ENCODE results near the gene AGPAT2.

Gene AGPAT2

DNA sequence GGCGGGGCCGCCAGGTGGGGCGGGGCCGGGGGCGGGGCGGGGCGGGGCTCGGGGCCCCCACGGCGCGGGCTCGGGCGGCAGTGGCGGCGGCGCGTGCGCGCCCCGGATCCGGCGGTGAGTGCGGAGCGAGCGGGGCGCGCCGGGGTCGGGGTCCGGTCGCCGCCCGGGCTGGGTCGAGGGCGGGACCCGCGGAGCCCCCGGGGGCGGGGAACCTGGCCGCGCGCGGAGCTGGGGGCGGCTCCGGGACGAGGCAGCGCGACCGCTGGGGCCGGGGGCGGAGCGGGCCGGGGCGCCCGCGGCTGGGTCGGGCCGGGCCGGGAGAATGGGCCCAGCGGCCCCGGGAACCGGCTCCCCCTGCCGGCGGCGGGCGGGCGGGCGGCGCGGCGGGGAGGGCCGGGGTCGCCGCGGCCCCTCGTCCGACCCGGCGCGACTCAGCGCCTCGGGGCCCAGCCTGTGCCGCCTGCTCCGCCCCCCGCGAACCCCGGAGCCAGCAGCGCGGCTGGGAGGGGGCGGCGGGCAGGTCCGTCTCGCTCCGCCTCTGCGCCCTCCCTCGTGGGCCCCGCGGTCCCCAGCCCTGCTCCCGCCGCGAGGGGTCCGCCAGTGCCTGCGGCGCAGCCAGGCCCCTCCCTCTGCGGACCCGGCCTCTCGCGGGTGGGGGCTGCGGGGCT, 21.4 kb downstream of the AGPAT2 start:
- TF ChIP-seq, protein P1, sequence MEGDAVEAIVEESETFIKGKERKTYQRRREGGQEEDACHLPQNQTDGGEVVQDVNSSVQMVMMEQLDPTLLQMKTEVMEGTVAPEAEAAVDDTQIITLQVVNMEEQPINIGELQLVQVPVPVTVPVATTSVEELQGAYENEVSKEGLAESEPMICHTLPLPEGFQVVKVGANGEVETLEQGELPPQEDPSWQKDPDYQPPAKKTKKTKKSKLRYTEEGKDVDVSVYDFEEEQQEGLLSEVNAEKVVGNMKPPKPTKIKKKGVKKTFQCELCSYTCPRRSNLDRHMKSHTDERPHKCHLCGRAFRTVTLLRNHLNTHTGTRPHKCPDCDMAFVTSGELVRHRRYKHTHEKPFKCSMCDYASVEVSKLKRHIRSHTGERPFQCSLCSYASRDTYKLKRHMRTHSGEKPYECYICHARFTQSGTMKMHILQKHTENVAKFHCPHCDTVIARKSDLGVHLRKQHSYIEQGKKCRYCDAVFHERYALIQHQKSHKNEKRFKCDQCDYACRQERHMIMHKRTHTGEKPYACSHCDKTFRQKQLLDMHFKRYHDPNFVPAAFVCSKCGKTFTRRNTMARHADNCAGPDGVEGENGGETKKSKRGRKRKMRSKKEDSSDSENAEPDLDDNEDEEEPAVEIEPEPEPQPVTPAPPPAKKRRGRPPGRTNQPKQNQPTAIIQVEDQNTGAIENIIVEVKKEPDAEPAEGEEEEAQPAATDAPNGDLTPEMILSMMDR (IDR thresholded peaks at IDR 0.05): no peak
- Histone ChIP-seq H3K4me3 (ENCODE audit: low read depth in 1 of 2, low read length in 1 of 2) (no peak overlapping the region), H3K27me3 (peaks cover 96% of the 10 kb centered on the region), H3K36me3 (no peaks in the 10 kb centered on the region), H3K27ac (no peak overlapping the region), H3K9me3 (no peaks in the 10 kb centered on the region), H3K4me1 (ENCODE audit: control insufficient read depth in 1 of 2, insufficient read depth in 1 of 2, low read depth in 1 of 2, low read length in 1 of 2) (peaks cover 4 to 11% of the 10 kb centered on the region in 2 experiments)

DNA sequence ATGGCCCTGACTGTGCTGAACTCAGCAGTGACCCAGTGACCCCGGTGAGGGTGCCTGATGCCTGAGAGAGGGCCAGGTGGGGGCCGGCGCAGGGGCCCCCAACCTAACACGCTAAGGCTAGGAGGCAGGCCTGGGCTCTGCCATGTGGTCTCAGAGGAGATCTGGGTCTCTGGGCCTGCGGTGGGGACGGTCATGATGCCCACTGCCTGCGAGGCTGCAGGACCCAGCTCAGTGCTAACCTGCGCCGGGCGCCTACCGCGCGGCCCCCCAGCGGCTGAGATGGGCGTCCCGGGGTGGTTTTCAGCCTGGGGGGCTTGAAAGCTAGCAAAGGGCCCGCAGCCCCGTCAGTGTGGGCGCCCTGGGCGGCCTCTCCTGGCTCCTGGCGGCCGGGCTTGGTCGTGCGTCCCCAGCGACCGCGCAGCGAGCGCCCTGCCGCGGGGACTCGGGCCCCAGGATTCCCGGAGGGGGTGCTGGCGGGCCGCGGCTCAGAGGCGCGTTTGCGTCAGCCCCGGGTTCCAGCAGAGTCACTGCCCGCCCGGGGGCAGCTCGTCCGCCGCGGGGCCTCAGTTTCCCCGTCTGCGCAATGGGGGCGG, 22.1 kb downstream of the AGPAT2 start:
- H3K27me3 ChIP-seq: peaks cover 96% of the 10 kb centered on the region
- H3K4me3 ChIP-seq (ENCODE audit: low read depth in 1 of 2, low read length in 1 of 2): no peak overlapping the region
- TF ChIP-seq, protein P1 (IDR thresholded peaks at IDR 0.05): no peak
- H3K36me3 ChIP-seq: no peaks in the 10 kb centered on the region
- no peak overlapping the region for H3K27ac ChIP-seq
- no peaks in the 10 kb centered on the region for H3K9me3 ChIP-seq
- peaks cover 4 to 11% of the 10 kb centered on the region in 2 experiments for H3K4me1 ChIP-seq (ENCODE audit: control insufficient read depth in 1 of 2, insufficient read depth in 1 of 2, low read depth in 1 of 2, low read length in 1 of 2)

DNA sequence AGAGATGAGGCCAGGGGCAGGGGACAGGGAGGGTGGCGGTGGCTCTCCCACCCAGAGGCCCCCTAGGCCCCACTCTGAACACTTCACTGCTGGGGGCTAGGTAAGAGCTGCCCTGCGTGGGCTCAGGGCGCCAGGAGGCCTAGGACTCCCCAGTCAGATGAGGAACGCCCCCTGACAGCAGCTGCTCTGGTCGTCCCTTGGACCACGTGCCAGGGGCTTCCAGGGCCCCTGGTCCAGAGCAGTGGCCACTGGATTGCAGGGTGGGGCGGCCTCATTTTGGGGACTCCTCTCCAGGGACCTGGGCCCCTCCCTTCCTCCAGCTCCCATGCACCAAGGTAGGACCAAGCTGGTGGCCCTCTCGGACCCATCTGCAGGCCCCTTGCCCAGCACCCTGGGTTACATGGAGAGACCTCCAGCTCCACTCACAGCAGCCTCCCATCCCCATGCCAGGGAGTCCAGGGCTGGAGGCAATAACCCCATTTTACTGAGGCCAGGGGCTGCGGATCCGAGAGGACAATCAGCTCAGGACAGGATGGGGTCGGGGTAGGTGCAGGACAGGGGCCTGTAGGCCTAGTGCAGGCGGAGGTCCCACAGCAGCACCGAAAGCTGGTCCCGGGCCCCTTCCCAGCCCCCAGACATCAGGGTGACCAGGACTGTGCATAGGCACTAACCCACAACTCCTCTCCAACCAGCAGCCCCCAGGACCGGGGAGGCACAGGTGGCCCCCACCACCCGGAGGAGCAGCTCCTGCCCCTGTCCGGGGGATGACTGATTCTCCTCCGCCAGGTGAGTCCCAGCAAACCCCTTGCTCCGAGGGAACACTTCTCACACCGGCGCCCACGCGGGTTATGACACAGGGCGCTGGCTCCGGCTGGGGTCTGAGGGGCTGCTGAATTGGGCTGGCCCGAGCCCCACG, 23.0 kb downstream of the AGPAT2 start:
- TF ChIP-seq, protein P1 (IDR thresholded peaks at IDR 0.05): no peak
- Histone ChIP-seq H3K36me3 (no peaks in the 10 kb centered on the region), H3K27ac (no peak overlapping the region), H3K4me1 (ENCODE audit: control insufficient read depth in 1 of 2, insufficient read depth in 1 of 2, low read depth in 1 of 2, low read length in 1 of 2) (peaks cover 4 to 11% of the 10 kb centered on the region in 2 experiments), H3K9me3 (no peaks in the 10 kb centered on the region), H3K4me3 (ENCODE audit: low read depth in 1 of 2, low read length in 1 of 2) (no peak overlapping the region), H3K27me3 (peaks cover 96% of the 10 kb centered on the region)

DNA sequence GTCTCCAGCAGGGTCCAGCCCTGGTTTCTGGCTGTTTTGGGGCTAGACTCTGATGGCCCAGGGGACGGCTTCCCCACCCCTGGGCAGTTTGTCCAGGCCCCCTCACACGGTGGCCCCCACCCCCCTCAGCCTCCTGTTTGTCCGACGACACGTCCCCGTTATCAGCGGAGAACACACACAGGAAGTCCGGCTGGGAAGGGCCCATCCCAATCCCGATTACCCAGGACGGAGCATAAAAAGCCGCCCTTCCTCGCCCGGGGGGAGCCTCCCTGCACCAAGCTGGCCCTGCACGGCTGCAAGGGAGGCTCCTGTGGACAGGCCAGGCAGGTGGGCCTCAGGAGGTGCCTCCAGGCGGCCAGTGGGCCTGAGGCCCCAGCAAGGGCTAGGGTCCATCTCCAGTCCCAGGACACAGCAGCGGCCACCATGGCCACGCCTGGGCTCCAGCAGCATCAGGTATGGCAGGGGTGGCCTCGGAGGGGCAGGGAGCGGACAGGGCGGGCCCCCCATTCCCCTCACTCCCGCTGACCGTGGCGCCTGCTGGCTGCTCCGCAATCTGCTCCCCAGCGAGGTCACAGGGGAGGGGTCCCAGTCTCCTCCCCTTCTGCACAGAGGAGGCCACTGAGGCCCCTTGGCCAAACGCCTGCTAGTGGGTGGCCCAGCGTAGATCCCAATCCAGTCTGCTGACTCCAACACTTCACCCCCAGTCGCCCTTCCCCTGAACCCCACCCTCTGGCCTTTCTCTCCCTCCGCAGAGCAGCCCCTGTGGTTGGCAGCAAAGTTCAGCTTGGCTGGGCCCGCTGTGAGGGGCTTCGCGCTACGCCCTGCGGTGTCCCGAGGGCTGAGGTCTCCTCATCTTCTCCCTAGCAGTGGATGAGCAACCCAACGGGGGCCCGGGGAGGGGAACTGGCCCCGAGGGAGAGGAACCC, 24.3 kb downstream of the AGPAT2 start, which contains the start of gene EGFL7:
EGFL7 (plus strand) TSS at position 261 of the 926 bp plus-strand sequence. CDS start 5,367 bp downstream, outside the sequence.
- TF ChIP-seq, protein P1 (IDR thresholded peaks at IDR 0.05): no peak
- Histone ChIP-seq H3K27me3 (peaks cover 96% of the 10 kb centered on the region), H3K36me3 (no peaks in the 10 kb centered on the region), H3K27ac (no peak within 1 kb of the TSS), H3K4me1 (ENCODE audit: control insufficient read depth in 1 of 2, insufficient read depth in 1 of 2, low read depth in 1 of 2, low read length in 1 of 2) (peaks cover 4 to 11% of the 10 kb centered on the region in 2 experiments), H3K4me3 (ENCODE audit: low read depth in 1 of 2, low read length in 1 of 2) (no peak within 1 kb of the TSS), H3K9me3 (no peaks in the 10 kb centered on the region)

DNA sequence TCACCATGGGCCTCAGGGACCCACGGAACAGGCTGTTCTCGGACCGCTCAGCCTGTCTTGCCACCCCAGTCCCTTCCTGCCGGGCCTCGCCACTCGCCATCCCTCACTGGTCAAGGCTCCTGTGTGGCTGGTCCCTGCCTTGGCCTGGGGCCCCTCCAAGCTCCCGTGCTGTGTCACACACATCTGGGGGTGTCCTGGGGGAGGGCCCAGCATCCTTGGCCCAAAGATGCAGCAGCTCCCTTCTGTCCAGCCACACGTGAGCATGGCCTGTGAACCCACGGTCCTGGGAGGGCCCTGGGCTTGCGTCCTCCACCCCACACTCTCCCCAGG, 25.0 kb downstream of the AGPAT2 start:
- H3K27me3 ChIP-seq: peaks cover 96% of the 10 kb centered on the region
- H3K4me1 ChIP-seq (ENCODE audit: control insufficient read depth in 1 of 2, insufficient read depth in 1 of 2, low read depth in 1 of 2, low read length in 1 of 2): peaks cover 4 to 11% of the 10 kb centered on the region in 2 experiments
- no peaks in the 10 kb centered on the region for H3K36me3 ChIP-seq
- TF ChIP-seq, protein P1 (IDR thresholded peaks at IDR 0.05): no peak
- no peaks in the 10 kb centered on the region for H3K9me3 ChIP-seq
- no peak overlapping the region for H3K4me3 ChIP-seq (ENCODE audit: low read depth in 1 of 2, low read length in 1 of 2)
- no peak overlapping the region for H3K27ac ChIP-seq
